Measurements from ENCODE around the gene NTRK2.
A peak's percentile ranks its signal among the peaks of the same experiment; 100 is the strongest.

Gene NTRK2

DNA sequence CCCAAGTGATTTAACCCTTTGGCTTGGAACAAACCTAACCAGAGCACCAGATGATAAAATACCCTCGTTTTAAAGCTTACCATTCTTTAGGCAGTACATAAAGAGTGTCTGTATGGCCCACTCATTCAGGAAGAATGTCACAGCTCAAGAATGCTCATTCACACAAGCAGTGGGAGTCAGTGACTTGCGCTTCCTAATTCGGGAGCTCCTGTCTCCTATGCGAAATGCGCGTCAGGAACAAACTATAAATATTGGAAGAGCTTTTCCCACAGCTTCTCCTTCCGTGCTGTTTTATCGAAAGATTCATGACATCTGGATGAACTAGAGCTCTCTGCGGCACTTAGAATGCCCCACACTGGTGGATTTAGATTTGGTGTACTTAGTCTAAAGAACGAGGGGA lies 66.6 kb downstream of the NTRK2 start:
- DNase-seq (ENCODE audit: low read depth), result no peak

DNA sequence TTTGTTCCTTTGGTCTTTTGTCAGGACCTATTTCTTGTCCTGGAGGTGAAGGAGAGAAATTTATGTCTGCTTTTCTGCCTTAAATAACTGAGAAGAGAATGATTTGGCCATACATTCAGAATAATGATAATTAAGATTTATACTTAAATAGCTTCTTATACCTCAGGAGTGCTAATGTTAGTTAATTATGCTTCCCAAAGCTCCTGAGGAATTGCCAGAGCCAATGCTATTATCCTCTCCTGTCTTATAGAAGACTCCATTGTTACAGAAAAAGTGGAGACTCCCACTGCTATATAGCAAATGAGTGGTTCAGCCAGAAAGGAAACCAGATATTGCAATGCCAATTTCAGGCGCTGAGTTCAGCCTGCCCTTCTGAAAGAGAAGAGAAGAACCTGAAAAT lies 67.0 kb downstream of the NTRK2 start:
- DNase-seq (ENCODE audit: low read depth), result no peak

GRCh38 chr9:84738353-84738752 lies 68.8 kb downstream of the NTRK2 start:
- no peak for DNase-seq (ENCODE audit: low read depth)

DNA sequence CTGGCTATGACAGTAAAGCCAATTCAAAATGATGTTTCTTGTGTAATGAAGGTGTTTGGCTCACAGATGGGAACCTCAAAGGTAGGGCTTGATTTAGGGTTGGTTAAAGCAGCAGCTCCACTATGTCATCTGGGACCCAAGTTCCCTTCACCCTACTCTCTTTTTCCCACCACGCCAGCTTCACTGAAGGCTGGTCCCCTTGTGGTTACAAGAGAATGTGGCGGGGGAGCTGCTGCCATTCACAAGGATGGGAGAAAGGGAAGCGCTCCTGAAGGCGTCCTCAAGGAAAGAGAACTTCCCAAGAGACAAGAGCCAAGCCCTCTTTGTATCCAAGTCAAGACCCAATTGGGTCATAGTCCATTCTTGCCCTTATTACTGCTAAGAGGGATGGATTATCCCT lies 72.7 kb downstream of the NTRK2 start:
- no peak for DNase-seq (ENCODE audit: low read depth)

GRCh38 chr9:84744195-84744594 lies 74.7 kb downstream of the NTRK2 start:
- DNase-seq (ENCODE audit: low read depth), result no peak

- no peak for DNase-seq (ENCODE audit: low read depth)
Observed at GRCh38 chr9:84744726-84745125, 75.2 kb downstream of the NTRK2 start.

GRCh38 chr9:84748112-84748511 lies 78.6 kb downstream of the NTRK2 start:
- DNase-seq (ENCODE audit: low read depth), result no peak

- peak; percentile 87 for DNase-seq (ENCODE audit: low read depth)
Observed at GRCh38 chr9:84750152-84750865, 80.8 kb downstream of the NTRK2 start.

DNA sequence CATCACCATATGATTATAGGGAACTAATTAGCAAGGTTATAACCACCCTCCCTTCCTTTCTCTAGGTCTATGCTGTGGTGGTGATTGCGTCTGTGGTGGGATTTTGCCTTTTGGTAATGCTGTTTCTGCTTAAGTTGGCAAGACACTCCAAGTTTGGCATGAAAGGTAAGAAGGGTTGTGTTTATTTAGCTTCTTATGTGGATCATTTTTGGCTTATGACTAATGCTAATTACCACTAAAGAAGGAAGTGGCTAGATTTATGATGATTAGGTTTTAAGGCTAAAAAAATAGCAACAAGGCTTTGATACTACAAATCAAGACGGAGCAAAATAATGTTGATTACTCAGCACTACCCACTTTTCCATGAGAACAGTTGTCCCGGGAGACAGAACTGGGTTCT lies 82.4 kb downstream of the NTRK2 start:
- no peak for DNase-seq (ENCODE audit: low read depth)

DNA sequence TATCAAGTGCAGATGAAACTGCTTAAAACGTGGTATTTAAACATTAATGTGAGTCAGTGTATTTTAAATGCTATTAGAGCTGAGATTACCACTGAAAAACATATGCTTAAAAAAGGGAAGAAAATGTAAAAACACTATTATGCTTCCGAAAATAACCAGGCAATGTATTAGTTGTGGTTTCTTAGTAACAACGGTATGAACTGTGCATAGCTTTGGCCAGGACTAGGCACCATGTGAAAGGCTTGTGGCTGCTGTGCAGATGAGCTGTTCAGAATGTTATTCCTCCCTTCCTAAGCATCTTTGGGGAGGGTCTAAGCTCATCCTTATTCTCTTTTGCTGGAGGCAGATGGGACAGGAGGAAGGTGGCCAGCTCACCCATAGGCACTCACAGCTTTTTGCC lies 84.9 kb downstream of the NTRK2 start:
- DNase-seq (ENCODE audit: low read depth), result no peak

GRCh38 chr9:84754881-84755280 lies 85.4 kb downstream of the NTRK2 start:
- DNase-seq (ENCODE audit: low read depth), result no peak

GRCh38 chr9:84755380-84755779 lies 85.9 kb downstream of the NTRK2 start:
- DNase-seq (ENCODE audit: low read depth), result no peak

GRCh38 chr9:84756171-84756570 lies 86.6 kb downstream of the NTRK2 start:
- peak; percentile 27 for DNase-seq (ENCODE audit: low read depth)

GRCh38 chr9:84756731-84757130 lies 87.2 kb downstream of the NTRK2 start:
- no peak for DNase-seq (ENCODE audit: low read depth)

DNA sequence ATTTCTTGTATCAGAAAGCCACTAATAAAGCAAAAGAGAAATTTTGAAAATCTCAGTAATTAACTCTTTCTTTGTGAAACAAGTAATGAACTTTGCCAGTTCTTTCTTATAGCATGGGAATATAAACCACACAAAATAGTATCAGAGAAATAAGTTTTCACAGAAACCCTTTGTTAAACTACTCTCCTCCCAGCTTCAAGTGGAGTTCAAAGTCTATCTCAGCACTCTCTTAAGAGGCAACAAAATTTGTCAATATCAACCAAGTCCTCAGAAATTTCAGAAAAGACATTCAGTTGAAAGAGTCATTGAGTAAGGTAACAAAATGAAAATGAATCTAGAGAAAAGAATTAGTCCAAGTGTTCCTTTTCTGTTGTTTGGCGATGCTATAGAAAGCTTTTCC lies 89.3 kb downstream of the NTRK2 start:
- DNase-seq (ENCODE audit: low read depth), result no peak

DNA sequence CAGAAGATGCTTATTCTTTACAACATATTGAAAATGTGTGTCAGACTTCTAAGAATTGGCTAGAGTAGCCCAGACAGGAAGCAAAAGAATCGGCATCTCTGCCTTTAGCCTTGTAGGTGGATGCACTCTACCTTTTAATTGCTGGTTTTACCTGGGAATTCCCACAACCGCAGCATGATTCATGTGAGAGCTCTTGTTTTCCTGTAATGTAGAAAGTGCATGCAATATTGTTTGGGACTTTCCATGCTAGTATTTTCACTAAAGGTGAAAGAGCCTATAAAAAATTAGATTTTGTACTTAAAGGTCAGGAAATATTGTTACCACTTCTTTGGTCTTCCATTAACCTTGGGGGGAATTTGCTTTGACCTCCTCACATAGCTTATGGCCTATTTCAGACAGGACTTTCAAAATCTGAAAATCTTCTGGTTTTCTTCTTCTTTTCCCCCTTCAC lies 89.8 kb downstream of the NTRK2 start:
- DNase-seq (ENCODE audit: low read depth), result no peak

- no peak for DNase-seq (ENCODE audit: low read depth)
Observed at GRCh38 chr9:84759804-84760203, 90.3 kb downstream of the NTRK2 start.

DNA sequence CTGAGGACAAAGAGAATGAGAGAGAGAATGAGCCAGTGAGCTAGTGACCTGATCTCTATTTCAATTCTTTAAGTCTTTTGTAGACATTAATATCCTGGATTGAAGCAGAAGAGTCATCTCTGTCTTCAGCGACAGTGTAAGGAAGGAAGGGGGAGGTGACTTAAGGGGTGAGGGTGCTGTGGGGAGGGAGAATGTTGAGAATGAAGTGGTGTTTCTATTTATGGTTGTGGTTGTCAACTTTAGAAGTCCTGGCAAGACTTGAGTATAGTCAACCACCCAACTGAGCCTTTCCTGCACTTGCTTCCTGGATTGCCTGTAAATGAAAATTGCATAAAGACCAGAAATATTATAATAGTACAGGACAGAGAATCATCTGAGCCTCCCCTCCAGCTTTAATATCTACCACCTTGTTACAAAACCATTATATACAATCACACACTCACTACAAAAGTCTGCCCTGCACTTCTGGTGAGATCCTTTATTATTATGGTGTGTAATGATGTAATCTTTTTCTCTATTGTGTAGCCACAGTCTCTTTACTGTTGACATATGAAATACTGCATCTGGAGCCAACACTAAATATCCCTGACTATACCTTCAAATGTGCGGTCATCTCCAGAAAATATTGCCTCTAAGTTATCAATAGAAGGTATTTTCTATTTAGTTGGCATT lies 91.7 kb downstream of the NTRK2 start:
- DNase-seq (ENCODE audit: low read depth), result no peak

- DNase-seq (ENCODE audit: low read depth), result no peak
Observed at GRCh38 chr9:84772511-84772910, 103.0 kb downstream of the NTRK2 start.

DNA sequence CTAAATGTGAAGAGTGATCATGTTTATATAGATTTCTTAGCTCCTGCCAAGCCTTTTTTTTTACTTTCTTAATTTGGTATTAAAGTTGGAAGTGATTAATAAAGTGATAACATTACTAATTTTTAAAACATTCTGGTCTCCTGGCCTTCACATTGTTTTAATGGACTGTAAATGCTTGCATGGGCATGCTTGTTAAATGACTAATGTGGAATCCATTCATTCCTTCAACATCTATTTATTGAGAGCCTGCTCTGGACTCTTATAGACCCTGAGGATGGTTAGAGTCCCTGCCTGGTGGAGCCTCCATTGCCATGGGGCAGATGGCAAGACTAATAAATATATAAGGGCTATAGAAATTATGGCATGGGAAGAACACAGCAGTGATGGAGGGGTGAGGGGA lies 103.5 kb downstream of the NTRK2 start:
- DNase-seq (ENCODE audit: low read depth), result no peak

DNA sequence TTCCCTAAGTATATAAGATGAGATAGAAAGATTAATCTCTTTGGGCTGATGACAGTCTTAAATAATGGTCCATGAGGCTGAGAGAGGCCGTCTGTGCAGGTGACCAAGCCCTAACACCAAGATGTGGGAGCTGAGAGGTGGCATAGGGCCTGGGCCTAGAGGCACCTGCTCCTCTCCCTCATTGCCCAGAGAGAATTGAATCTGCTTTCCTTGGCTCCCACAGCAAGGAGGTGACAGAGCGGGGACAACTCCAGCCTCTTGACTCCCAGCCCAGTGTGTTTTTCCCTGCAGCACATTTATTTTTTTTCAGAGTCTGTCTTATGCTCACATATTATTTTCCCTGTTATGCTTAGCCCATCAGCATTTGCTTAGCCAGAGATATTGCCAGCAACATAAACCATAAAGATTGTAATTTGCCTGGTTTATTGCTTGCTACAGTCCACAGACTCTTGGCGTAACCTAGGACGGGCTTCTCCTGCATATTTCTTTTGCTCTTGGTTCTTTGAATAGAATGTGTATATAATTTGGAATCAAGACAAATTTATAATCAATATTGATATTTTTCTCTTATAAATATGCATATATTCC lies 105.6 kb downstream of the NTRK2 start:
- no peak for DNase-seq (ENCODE audit: low read depth)

GRCh38 chr9:84778570-84778969 lies 109.0 kb downstream of the NTRK2 start:
- DNase-seq (ENCODE audit: low read depth), result no peak

DNA sequence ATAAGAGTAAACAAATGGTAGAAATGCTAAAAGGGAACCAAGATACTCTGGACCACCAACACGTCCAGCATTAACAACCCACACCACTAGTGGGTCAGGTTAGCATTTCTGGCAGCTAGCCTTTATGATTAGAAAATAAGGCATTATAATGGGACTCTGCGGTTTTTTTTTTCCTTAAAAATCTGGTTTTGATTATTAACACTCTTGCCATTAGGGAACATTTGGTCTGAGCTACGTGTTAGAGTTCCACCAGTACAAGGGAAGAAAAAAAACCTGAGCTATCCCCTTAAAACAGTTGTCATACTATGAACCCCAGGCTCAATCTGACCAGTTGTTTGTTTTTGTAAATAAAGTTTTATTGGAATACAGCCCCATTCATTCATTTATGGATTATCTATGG lies 110.4 kb downstream of the NTRK2 start:
- DNase-seq (ENCODE audit: low read depth), result no peak

DNA sequence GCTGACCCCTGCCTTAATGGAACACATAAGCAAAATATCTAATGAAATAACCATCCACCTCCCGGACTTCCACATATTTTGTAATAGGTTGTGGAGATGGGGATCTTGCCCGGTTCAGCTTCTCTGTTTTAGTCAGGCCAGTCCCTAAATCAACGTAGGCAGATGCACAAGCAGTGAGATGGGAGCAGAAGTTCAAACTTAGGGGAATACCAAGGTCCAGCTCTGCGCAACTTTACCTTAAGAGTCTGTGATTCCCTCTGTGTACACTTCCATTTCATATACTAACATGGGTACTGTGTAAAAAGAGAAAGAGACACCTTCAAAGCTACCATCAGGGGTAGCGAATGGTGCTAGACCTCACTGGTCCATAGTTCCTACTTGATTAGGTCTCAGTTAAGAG lies 110.9 kb downstream of the NTRK2 start:
- no peak for DNase-seq (ENCODE audit: low read depth)

All from fibroblast of gingiva (primary cell).